ENCODE results near the gene PDE8A. TPM values are rescaled to one million over a fixed set of nuclear protein-coding genes. Genes with fewer than 3 reads are reported as not detected.

Gene PDE8A
- total and polyA plus RNA-seq, 2 experiments from 2014 or later, result 5.6 to 7.5 TPM

GRCh38 chr15:85026304-85027032 is 44.8 kb downstream of the PDE8A start:
- ATAC-seq, result no peak
- no peaks in the 10 kb centered on the region for H3K27me3 ChIP-seq (ENCODE audit: insufficient read depth)
- H3F3A ChIP-seq (replicated peaks; ENCODE audit: low read depth), result no peaks in the 10 kb centered on the region
- H3K79me2 ChIP-seq (replicated peaks; ENCODE audit: insufficient read depth), result peaks cover 11% of the 10 kb centered on the region
- no peaks in the 10 kb centered on the region for H3K36me3 Mint-ChIP-seq (ENCODE audit: low read depth)
- H2AFZ ChIP-seq, result no peak overlapping the region
- H3K27ac Mint-ChIP-seq, result no peak overlapping the region
- H3K4me1 Mint-ChIP-seq, result peaks cover 27% of the 10 kb centered on the region
- DNase-seq (ENCODE audit: low spot score), result no peak
- H4K20me1 ChIP-seq (replicated peaks; ENCODE audit: insufficient read depth), result no peaks in the 10 kb centered on the region; the same call in 1 of the 2 replicates
- H3K9me3 Mint-ChIP-seq, result no peaks in the 10 kb centered on the region
- H3K27ac ChIP-seq (ENCODE audit: low read depth), result no peak overlapping the region
- H3K9me2 ChIP-seq (ENCODE audit: insufficient read depth), result no peaks in the 10 kb centered on the region
- no peak overlapping the region for H3K4me3 Mint-ChIP-seq
- H3K4me3 ChIP-seq, result no peak overlapping the region
- TF ChIP-seq EZH2 (IDR thresholded peaks at IDR 0.05; ENCODE audit: low read depth, unreplicated experiment), result no peak
- TF ChIP-seq REST (IDR thresholded peaks at IDR 0.05; ENCODE audit: unreplicated experiment), result no peak
- TF ChIP-seq ETS1 (IDR thresholded peaks at IDR 0.05), result no peak
- no peak for TF ChIP-seq EZH2phosphoT487 (IDR thresholded peaks at IDR 0.05; ENCODE audit: unreplicated experiment)
- no peak for TF ChIP-seq JUNB (IDR thresholded peaks at IDR 0.05; ENCODE audit: unreplicated experiment)
- TF ChIP-seq NANOG (IDR thresholded peaks at IDR 0.05; ENCODE audit: borderline replicate concordance), result no peak
- no peak for TF ChIP-seq ZNF462 (CRISPR knock-in tag; IDR thresholded peaks at IDR 0.05)
- no peak for TF ChIP-seq STAT1 (IDR thresholded peaks at IDR 0.05; ENCODE audit: unreplicated experiment)
- TF ChIP-seq ZNF114 (CRISPR knock-in tag; IDR thresholded peaks at IDR 0.05), result no peak
- TF ChIP-seq ZNF331 (CRISPR knock-in tag; IDR thresholded peaks at IDR 0.05; ENCODE audit: low read depth), result no peak
- TF ChIP-seq CTCF (conservative IDR thresholded peaks at IDR 0.05; ENCODE audit: low read depth in 2 of 2), result no peak
- TF ChIP-seq CREB1 (CRISPR knock-in tag; IDR thresholded peaks at IDR 0.05; ENCODE audit: low read depth), result no peak
- no peak for TF ChIP-seq POLR2AphosphoS5 (IDR thresholded peaks at IDR 0.05; ENCODE audit: low read depth)
- H3K4me2 ChIP-seq, result no peak overlapping the region
- H3K36me3 ChIP-seq (ENCODE audit: insufficient read depth), result no peaks in the 10 kb centered on the region
- H3K4me1 ChIP-seq (ENCODE audit: insufficient read depth), result peaks cover 36% of the 10 kb centered on the region
- H3K27me3 Mint-ChIP-seq (ENCODE audit: insufficient read depth, low read depth, poor library complexity), result peaks cover 1% of the 10 kb centered on the region
